ENCODE results near the gene BSPRY. TPM values are rescaled to one million over a fixed set of nuclear protein-coding genes. Genes with fewer than 3 reads are reported as not detected.

The BSPRY gene
- total and polyA plus RNA-seq, 2 of the 13 experiments (the other 11 are each of a cell fraction or from before 2014, with no cell fraction given), result 0.09 to 0.26 TPM

- TF ChIP-seq NR3C1 (CRISPR knock-in tag; IDR thresholded peaks at IDR 0.05), result no peak
- no peak for TF ChIP-seq STAT6 (CRISPR knock-in tag; IDR thresholded peaks at IDR 0.05; ENCODE audit: borderline replicate concordance)
- no peak for TF ChIP-seq ZNF276 (CRISPR knock-in tag; IDR thresholded peaks at IDR 0.05; ENCODE audit: low read depth)
- 0 out of 2 replicates have a peak, but pooled peaks have one; percentile 34 for TF ChIP-seq POGK (CRISPR knock-in tag; conservative IDR thresholded peaks at IDR 0.05)
- no peak for TF ChIP-seq ZNF18 (CRISPR knock-in tag; IDR thresholded peaks at IDR 0.05; ENCODE audit: insufficient replicate concordance)
- no peak; the same call in 1 of the 2 replicates for TF ChIP-seq SRF (IDR thresholded peaks at IDR 0.05; ENCODE audit: low read depth, low read length)
- no peak for TF ChIP-seq ZNF343 (CRISPR knock-in tag; IDR thresholded peaks at IDR 0.05)
- TF ChIP-seq ELF3 (CRISPR knock-in tag; IDR thresholded peaks at IDR 0.05), result peak; percentile 43
- TF ChIP-seq SP4 (CRISPR knock-in tag; IDR thresholded peaks at IDR 0.05), result no peak
- TF ChIP-seq CEBPG (CRISPR knock-in tag; IDR thresholded peaks at IDR 0.05), result peak; percentile 75
- 0 out of 2 replicates have a peak, but pooled peaks have one; percentile 29 for TF ChIP-seq HNF1B (CRISPR knock-in tag; IDR thresholded peaks at IDR 0.05)
- TF ChIP-seq HOXA9 (CRISPR knock-in tag; IDR thresholded peaks at IDR 0.05; ENCODE audit: borderline replicate concordance), result no peak
- TF ChIP-seq TARDBP (CRISPR knock-in tag; IDR thresholded peaks at IDR 0.05), result peak; percentile 67; the same call in 1 of the 2 replicates
- TF ChIP-seq CC2D1A (CRISPR knock-in tag; IDR thresholded peaks at IDR 0.05), result no peak
- peak; percentile 82 for TF ChIP-seq ZNF12 (CRISPR knock-in tag; IDR thresholded peaks at IDR 0.05)
- peak; percentile 80 for TF ChIP-seq HDAC2 (CRISPR knock-in tag; IDR thresholded peaks at IDR 0.05)
- TF ChIP-seq KLF11 (CRISPR knock-in tag; IDR thresholded peaks at IDR 0.05), result no peak
- no peak for TF ChIP-seq ZBTB10 (CRISPR knock-in tag; IDR thresholded peaks at IDR 0.05; ENCODE audit: borderline replicate concordance)
These were observed 32.6 kb downstream of the BSPRY start (continued) for GRCh38 chr9:113381909-113382411.
